HG03460 (cell line): Measurements from ENCODE around the gene FIZ1.

ENCODE experiments used
- ATAC-seq: cut with Tn5 transposase; IDR thresholded peaks from one replicate; pipeline ENCODE4 v1.9.1; 2021; ENCODE audit not compliant: unreplicated experiment

FIZ1 gene

GRCh38 chr19:55543567-55543966 is 55.8 kb downstream of the FIZ1 start:
- ATAC-seq, result no peak

GRCh38 chr19:55542292-55542855 is 56.9 kb downstream of the FIZ1 start:
- no peak for ATAC-seq
